Immature natural killer cell (primary cell): ENCODE data around the gene FOS. TPM values are rescaled to one million over a fixed set of nuclear protein-coding genes. Genes with fewer than 3 reads are reported as not detected.
"Not testable (repeated sequence)": the region's sequence is repeated elsewhere in the genome, so short reads cannot be mapped to it uniquely, and the experiment has no call there.

Source experiments
- DNase-seq, 3 donors: peaks; one replicate each; pipeline ENCODE4 v3.0.0; 2022; ENCODE audit warnings: mixed read lengths in 1 of 3
- H3K27ac Mint-ChIP-seq, 6 donors: one replicate each; pipeline ENCODE4 v1.8.0; 2020; ENCODE audit warnings: mixed read lengths in 6 of 6, mild to moderate bottlenecking in 5 of 6, inconsistent platforms in 4 of 6, moderate library complexity in 3 of 6
- H3K27me3 Mint-ChIP-seq, 3 donors: one replicate each; pipeline ENCODE4 v1.8.0; 2020 to 2021; ENCODE audit warnings: low read depth in 3 of 3, mild to moderate bottlenecking in 3 of 3, mixed read lengths in 3 of 3, moderate library complexity in 3 of 3, inconsistent platforms in 1 of 3
- H3K36me3 Mint-ChIP-seq, 3 donors: one replicate each; pipeline ENCODE4 v1.8.0; 2020; ENCODE audit warnings: mixed read lengths in 3 of 3, inconsistent platforms in 2 of 3, mild to moderate bottlenecking in 2 of 3
- H3K4me1 Mint-ChIP-seq, 2 donors: one replicate each; pipeline ENCODE4 v1.8.0; 2020; ENCODE audit warnings: inconsistent platforms in 2 of 2, mild to moderate bottlenecking in 2 of 2, mixed read lengths in 2 of 2, moderate library complexity in 1 of 2
- H3K4me3 Mint-ChIP-seq, 5 donors: one replicate each; pipeline ENCODE4 v1.8.0; 2020; ENCODE audit warnings: mild to moderate bottlenecking in 5 of 5, mixed read lengths in 5 of 5, inconsistent platforms in 3 of 5, moderate library complexity in 3 of 5
- H3K9me3 Mint-ChIP-seq, 6 donors: one replicate each; pipeline ENCODE4 v1.8.0; 2020; ENCODE audit warnings: mild to moderate bottlenecking in 6 of 6, mixed read lengths in 6 of 6, inconsistent platforms in 4 of 6, moderate library complexity in 3 of 6
- polyA plus RNA-seq, 3 donors: library from polyadenylated mRNA; unstranded; fragments of 300-500 nt; fragmentation: Illumina TruSeq; gene quantifications; one replicate each; pipeline ENCODE4 v1.2.3, GENCODE V29; 2021

The FOS gene
- polyA plus RNA-seq, 3 donors from 2014 or later = 525 to 765 (median 608) TPM

DNA sequence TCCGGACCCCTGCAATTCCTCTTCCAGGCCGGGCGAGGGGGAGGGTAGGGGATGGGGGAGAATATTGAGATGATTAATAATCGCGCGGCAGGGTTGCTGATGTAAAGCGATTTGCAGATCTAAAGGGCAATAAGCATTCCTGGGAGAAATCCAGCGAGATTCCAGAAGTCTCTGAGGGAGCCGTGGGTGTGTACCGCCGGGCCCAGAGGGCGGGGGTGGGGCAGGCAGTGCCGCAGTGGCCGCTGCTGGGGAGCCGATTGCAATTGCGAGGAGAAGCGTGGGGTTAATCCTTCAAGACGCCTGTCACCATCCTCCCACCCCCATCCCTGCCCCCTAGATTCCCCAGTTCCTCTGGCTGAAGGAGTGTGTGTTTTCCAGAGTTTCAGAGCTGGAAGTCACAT lies 16.4 kb downstream of the FOS start:
- DNase-seq = no peak
- Mint-ChIP-seq H3K27me3 (peaks cover 7 to 11% (median 11%) of the 10 kb centered on the region in 3 donors), H3K4me1 (peaks cover 24% of the 10 kb centered on the region in 2 donors), H3K9me3 (no peaks in the 10 kb centered on the region), H3K27ac (peak overlapping the region; percentile 86 to 99 (median 97)), H3K36me3 (no peaks in the 10 kb centered on the region), H3K4me3 (peak overlapping the region; percentile 92 to 98 (median 94))

DNA sequence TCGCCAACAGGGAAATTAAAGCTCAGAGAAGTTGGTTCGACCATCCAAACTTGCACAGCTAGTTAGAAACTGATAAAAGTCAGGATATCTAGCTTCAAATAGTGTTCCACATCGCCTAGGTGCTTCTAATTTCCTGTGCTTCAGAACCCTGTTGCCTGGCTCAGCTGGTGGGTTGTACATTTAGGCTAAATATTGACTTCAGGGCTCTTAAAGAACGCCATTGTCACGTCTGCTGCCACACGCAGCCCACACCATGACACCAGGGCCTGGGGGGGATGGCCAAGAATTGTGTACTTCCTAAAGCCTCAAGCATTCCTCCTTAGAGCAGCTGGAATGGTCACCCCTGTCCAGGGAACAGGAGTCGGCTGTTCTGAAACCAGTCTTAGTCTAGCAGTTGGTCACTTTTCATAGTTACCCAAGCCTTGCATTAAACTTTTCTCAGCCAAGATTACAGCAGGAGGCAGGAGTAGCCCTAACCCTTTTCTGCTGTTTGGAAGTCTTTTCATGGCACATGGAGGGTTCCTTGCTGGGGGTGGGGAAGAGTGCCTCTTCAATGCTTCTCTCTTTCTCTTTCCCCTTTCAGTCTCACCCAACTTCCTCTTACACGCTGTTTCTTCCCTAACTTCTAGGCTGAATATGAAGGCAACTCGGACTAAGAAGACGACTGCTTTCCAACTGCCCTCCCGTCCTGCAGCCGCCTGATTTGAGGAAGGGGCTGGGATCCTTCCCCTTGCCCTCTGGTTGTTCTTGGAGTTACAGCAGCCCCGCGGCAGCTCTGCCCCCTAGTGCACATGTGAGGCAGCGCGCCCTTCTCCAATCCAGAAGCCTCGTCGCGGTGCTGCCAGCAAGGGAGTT lies 17.1 kb downstream of the FOS start:
- Mint-ChIP-seq H3K27ac (peak overlapping the region; percentile 86 to 99 (median 97)), H3K36me3 (no peaks in the 10 kb centered on the region), H3K4me1 (peaks cover 24% of the 10 kb centered on the region in 2 donors), H3K27me3 (peaks cover 7 to 11% (median 11%) of the 10 kb centered on the region in 3 donors), H3K9me3 (no peaks in the 10 kb centered on the region), H3K4me3 (peak overlapping the region; percentile 92 to 98 (median 94))
- DNase-seq = peak; percentile 73 to 77 (median 73)

DNA sequence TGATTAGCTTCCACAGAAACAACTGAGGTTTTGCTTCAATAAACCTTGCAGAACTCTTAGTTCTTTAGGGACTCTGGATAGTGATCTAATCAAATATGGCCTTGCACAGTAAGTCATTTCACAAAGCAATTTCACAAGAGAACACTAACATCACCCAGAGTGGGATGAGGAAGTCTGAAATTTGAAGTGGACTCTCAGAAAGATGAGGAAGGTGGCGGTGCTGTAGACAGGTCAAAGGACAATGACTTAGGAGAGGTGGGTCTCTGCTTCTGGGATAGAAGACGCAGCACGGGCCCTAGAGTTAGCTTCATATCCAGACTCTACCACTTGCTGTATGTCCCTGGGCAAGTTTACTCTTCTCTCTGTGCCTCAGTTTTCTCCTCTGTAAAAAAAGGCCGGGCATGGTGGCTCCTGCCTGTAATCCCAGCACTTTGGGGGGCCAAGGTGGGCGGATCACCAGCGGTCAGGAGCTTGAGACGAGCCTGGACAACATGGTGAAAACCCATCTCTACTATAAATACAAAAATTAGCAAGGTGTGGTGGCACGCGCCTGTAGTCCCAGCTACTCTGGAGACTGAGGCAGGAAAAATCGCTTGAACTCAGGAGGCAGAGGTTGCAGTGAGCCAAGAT lies 18.9 kb downstream of the FOS start:
- no peak overlapping the region for H3K4me3 Mint-ChIP-seq
- peaks cover 24% of the 10 kb centered on the region in 2 donors for H3K4me1 Mint-ChIP-seq
- H3K27ac Mint-ChIP-seq = no peak overlapping the region
- no peaks in the 10 kb centered on the region for H3K36me3 Mint-ChIP-seq
- peaks cover 7 to 11% (median 9%) of the 10 kb centered on the region in 3 donors for H3K27me3 Mint-ChIP-seq
- no peaks in the 10 kb centered on the region for H3K9me3 Mint-ChIP-seq
- DNase-seq = no peak

DNA sequence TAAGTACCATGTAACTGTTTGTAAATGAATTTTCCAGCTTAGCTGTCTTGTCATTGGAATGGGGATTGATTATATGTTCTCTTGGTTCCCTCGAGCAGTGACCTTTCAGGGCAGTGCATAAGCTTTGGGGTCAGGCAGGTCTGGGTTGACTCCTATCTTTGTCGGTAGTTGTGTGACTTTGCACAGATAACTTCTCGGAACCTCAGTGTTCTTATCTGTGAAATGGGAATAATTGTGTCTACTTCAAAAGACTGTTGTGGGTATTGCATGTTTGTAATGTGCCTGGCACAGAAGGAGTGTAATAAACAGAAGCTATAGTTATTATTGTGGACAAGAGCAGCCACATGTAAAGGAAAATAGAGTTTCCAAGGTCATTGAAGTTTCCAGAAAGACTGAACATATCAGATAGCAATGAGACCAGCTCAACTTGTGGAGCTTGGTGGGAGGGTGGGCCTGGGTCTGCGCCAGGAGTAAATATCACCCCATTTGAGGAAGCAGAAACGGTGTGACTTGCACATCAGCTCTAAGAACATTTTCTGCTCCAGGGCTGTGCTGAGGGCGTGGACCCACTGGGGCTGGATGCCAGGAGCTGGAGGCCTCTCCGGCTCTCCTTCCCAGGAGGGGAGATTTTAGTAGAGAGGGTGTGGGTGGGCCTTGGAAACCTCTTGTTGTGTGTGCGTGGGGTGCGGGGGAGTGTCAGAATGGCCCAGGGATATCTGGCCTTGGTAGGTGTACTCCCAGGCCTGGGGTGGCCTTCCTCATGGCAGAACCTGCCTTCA lies 19.7 kb downstream of the FOS start:
- Mint-ChIP-seq H3K27me3 (peaks cover 3 to 8% (median 8%) of the 10 kb centered on the region in 3 donors), H3K4me1 (peaks cover 23 to 26% of the 10 kb centered on the region in 2 donors), H3K36me3 (no peaks in the 10 kb centered on the region), H3K9me3 (no peaks in the 10 kb centered on the region), H3K27ac (peak overlapping the region in 1 of 6 donors; percentile 49), H3K4me3 (no peak overlapping the region)
- no peak for DNase-seq

DNA sequence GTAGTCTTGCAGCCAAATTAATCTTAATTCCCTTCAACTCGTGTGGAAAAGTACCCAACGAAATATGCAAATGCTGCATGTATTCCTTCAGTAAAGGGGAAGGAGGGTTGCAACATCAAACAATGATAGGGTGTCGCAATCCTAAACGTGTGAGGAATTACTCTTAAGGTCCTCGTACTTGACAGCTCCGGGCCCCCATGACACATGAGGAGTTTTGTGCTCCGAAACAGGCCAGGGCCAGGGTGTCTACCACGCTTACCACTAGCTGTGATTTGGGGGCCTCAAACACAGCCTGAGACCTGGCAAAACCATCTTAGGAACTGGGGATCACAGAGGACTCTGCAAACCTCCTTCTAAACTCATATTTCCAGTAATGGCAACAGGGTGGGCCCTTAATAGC lies 20.4 kb downstream of the FOS start:
- Mint-ChIP-seq H3K4me3 (no peak overlapping the region), H3K27me3 (peaks cover 2 to 4% (median 3%) of the 10 kb centered on the region in 3 donors), H3K4me1 (peaks cover 25 to 31% of the 10 kb centered on the region in 2 donors), H3K9me3 (no peaks in the 10 kb centered on the region), H3K27ac (no peak overlapping the region), H3K36me3 (no peaks in the 10 kb centered on the region)
- DNase-seq = no peak

DNA sequence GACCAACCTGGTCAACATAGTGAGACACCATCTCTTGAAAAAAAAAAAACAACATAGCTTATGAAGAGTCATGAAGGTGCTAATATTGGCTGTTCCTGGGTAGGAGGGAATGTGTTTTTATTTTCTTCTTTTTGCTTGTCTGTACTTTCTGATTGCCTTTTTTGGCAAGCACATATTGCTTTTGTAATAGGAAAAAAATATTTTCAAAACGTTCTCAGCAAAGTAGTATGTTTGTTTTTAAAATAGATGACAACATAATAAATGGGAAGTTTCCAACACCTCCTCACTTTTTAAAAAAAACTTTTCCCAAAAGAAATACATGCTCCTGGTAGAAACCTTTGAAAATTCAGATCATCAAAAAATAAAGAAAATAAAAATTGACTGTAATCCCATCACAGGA lies 20.9 kb downstream of the FOS start:
- H3K27ac Mint-ChIP-seq = no peak overlapping the region
- H3K4me3 Mint-ChIP-seq = no peak overlapping the region

DNA sequence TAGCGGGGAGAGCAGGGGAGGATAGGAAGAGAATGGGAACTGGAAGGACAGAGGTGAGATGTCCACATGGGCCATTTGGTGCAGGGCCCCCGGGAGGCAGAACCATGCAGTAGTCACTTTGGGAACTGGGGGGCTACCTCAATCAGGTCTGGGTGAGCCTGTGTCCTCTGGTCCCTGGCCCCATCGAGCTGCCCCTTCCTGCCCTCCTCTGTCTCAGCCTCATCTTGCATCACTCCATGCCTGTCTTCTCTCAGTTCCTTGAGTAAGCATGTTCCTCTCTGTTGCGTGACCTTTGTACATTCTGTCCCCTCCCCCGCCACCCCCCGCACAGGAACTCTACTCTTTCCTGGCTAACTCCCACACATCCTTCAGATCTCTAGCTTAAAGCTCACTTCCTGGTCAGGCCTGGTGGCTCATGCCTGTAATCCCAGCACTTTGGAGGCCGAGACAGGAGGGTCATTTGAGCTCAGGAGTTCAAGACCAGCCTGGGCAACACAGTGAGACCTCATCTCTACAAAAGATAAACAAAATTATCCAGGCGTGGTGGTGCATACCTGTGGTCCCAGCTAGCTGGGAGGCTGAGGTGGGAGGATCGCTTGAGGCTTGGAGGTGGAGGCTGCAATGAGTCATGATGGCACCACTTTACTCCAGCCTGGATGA lies 23.2 kb downstream of the FOS start:
- H3K9me3 Mint-ChIP-seq = no peaks in the 10 kb centered on the region
- peak overlapping the region in 2 of 6 donors; percentile 11 to 55 for H3K27ac Mint-ChIP-seq
- peaks cover 0 to 2% (median 0%) of the 10 kb centered on the region in 3 donors for H3K27me3 Mint-ChIP-seq
- no peak for DNase-seq
- no peak overlapping the region for H3K4me3 Mint-ChIP-seq
- no peaks in the 10 kb centered on the region for H3K36me3 Mint-ChIP-seq
- peaks cover 3 to 7% of the 10 kb centered on the region in 2 donors for H3K4me1 Mint-ChIP-seq

More for the DNA sequence above, 20.9 kb downstream of the FOS start:
- Mint-ChIP-seq H3K9me3 (no peaks in the 10 kb centered on the region), H3K36me3 (no peaks in the 10 kb centered on the region), H3K27me3 (peaks cover under 1 to 2% (median under 1%) of the 10 kb centered on the region in 3 donors), H3K4me1 (peaks cover 23 to 27% of the 10 kb centered on the region in 2 donors)
- DNase-seq = no peak

DNA sequence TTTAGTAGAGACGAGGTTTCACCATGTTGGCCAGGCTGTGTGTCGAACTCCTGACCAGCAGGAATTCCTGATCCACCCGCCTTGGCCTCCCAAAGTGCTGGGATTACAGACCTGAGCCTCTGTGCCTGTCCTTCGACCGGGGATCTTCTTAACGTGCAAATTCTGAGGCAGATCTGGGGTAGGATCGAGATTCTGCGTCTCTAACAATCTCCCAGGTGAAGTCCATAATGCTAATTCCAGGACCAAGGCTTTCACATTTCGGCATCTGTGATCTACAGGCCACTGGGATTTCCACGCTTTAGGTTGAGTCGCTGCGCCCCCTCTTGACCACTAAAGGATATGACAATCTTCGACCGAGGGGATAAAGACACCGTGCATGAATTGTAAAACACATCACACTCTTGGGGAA lies 24.8 kb downstream of the FOS start:
- H3K27ac Mint-ChIP-seq = peak overlapping the region in 4 of 6 donors; percentile 1 to 71 (median 41)
- no peak overlapping the region for H3K4me3 Mint-ChIP-seq
- peak; percentile 63 to 71 (median 63) for DNase-seq
- H3K4me1 Mint-ChIP-seq = peaks cover 3 to 12% of the 10 kb centered on the region in 2 donors
- no peaks in the 10 kb centered on the region for H3K9me3 Mint-ChIP-seq
- H3K27me3 Mint-ChIP-seq = peaks cover 1 to 4% (median 3%) of the 10 kb centered on the region in 3 donors
- H3K36me3 Mint-ChIP-seq = no peaks in the 10 kb centered on the region

DNA sequence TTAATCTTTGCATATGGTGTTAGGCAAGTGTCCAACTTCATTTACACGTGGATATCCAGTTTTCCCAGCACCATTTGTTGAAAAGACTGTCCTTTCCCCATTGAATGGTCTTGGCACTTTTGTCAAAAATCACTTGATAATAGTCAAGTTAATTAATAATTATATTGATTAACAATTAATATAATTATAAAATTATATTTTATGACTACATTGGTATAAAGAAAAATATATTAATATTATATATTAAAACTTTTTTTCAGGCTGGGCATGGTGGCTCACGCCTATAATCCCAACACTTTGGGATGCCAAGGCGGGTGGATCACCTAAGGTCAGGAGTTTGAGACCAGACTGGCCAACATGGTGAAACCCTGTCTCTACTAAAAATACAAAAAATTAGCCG lies 27.8 kb downstream of the FOS start:
- H3K4me1 Mint-ChIP-seq = peaks cover 3 to 12% of the 10 kb centered on the region in 2 donors
- H3K27me3 Mint-ChIP-seq, DNase-seq, H3K27ac Mint-ChIP-seq, H3K9me3 Mint-ChIP-seq, H3K4me3 Mint-ChIP-seq, H3K36me3 Mint-ChIP-seq: not testable (repeated sequence)

DNA sequence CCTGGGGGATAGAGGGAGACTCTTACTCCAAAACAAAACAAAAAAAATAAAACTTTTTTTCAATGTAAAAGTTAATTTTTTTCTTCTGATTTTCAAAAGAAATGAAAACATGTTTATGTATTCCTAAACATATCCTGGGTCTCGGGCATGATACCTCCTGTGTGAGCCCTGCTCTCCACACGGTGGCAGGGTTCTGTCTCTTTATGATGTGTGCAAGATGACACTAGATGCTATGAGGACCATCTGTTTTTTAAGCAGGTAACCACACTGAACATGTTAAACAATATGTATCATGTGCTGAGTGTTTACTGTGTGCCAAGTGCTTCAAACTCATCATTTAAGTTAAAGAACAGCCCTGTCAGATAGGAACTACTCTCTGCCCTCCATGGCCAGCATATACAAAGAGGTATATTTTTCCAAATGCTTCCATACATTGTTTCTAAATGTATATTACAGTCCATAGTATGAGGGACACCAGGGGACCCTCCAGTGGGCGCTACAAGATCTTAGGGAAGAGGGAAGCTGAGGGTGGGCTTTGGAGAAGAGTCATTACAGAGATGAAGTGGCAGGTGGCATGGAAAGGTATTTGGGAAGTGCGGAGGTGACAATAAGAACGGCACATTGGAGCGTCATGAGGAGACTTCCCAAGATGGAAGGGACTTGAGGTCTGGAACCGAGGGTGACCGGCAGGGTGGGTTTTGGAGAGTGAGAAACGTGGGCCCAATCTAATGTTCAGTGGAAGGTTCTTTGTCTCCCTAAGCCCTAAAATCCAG lies 28.5 kb downstream of the FOS start:
- Mint-ChIP-seq H3K9me3 (no peaks in the 10 kb centered on the region), H3K36me3 (no peaks in the 10 kb centered on the region), H3K4me3 (no peak overlapping the region), H3K27ac (peak overlapping the region in 1 of 6 donors; percentile 22), H3K27me3 (peaks cover 3 to 5% (median 4%) of the 10 kb centered on the region in 3 donors), H3K4me1 (peaks cover 3 to 12% of the 10 kb centered on the region in 2 donors)
- DNase-seq = no peak

DNA sequence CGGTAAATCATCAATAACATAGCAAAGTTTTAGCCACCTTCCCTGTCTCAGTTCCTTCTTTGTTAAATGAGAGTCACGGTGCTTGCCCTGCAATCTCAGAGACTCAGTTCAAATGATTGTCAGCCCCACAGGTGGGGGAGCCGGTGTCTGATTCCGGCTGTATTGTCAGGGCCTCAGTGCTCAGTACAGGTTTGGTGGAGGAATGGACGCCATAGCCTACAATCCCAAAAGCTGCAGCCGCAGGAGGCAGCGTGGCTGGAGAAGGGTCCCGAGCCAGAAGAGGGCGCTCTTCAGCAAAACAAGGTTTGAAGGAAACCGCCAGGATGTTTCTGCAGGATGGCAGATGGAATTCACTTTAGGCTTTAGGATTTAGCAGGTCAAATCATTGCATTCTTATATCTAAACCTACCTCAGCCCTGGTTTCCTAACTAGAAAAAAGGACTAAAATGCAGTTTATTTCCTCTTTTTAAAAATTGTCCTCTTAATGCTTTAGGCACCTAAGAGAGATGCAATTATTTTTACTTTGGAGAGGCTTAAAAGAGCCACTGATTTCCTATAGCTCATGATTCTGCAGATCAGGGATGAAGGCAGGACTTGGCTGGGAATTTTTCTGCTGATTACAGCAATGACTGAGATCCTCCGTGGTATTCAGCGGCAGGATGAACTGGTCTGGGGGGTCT lies 29.2 kb downstream of the FOS start:
- Mint-ChIP-seq H3K4me3 (no peak overlapping the region), H3K27ac (peak overlapping the region in 1 of 6 donors; percentile 22), H3K27me3 (peaks cover 3 to 5% (median 4%) of the 10 kb centered on the region in 3 donors), H3K9me3 (no peaks in the 10 kb centered on the region), H3K36me3 (no peaks in the 10 kb centered on the region), H3K4me1 (peaks cover 3 to 12% of the 10 kb centered on the region in 2 donors)
- DNase-seq = peak; percentile 57 to 60 (median 59)

DNA sequence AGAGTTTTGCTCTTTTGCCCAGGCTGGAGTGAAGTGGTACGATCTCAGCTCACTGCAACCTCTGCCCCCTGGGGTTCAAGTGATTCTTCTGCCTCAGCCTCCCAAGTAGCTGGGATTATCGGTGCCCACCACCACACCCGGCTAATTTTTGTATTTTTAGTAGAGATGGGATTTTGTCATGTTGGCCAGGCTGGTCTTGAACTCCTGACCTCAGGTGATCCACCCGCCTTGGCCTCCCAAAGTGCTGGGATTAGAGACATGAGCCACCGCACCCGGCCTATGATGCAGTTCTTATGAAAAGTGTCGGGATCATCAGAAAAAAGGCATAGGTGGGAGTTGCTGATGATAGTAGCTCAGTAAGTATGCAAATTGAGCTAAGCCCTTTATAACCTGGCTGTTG lies 30.4 kb downstream of the FOS start:
- DNase-seq, H3K4me1 Mint-ChIP-seq, H3K9me3 Mint-ChIP-seq, H3K36me3 Mint-ChIP-seq, H3K27me3 Mint-ChIP-seq, H3K4me3 Mint-ChIP-seq, H3K27ac Mint-ChIP-seq: not testable (repeated sequence)
